Measurements from ENCODE around the gene CTRB1.

The CTRB1 gene

DNA sequence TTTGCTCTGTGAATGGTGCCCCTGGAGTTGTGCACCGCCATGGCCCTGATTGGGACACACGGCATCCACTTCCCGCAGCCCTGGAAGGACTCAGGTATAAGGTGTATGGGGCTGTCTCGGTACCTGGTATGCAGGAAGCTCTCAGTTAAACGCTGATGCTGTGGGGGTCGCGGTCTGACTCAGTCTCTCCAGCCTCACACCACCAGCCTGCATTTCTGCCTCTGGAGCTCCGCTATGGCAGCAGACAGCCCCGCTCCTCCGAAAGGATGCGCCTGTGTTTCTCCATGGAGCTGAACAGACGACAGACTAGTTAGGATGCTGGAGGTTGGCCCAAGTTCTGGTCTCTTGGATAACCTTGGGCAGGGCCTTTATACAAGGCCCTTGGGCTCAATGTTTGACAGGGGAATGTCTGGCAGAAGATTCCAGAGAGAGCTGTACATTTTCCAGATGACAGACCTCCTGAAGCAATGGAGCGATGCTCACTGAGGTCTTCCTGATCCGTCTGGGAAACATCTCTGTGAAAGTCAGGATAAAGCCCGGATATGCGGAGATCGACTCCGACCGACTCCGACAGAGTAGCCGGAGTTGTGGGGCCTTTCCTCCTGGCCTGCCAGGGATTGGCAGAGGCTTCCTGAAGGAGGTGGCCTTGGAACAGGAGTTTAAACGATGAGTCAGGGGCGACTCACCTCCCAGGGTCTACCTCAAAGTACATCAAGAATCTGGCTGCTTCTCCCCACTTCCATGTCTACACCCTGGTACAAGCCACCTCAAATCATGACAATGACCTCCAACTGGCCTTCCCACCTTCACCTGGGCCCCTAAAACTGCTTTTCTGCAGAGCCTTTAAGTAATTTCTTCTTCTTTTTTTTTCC, 54.5 kb downstream of the CTRB1 start:
- DNase-seq = no peak

Data from GF-D8 (cell line).